Right lobe of liver (tissue), 4 donors: Measurements from ENCODE around the gene PEX3.

ENCODE experiments used
- POLR2A ChIP-seq: fragments of 450-650 bp; IDR thresholded peaks from one replicate; pipeline ENCODE4 v1.6.1; 2017; ENCODE audit warnings: antibody characterized with exemption, mild to moderate bottlenecking
- TF ChIP-seq, protein P1 (sequence below), 4 donors: fragments of 200-600 bp in 3 of 4; fragments of 450-650 bp in 1 of 4; IDR thresholded peaks; one replicate each; pipeline versions ENCODE4 v1.5.1 to v1.8.0; 2016 to 2022; ENCODE audit warnings: antibody characterized with exemption in 4 of 4, mild to moderate bottlenecking in 2 of 4
- donor health status: DM: no; HTN: no; CAD: no.
- donor health status: DM: no; HTN: no; CAD: no.
- donor health status: DM: no; HTN: yes; CAD: no.

DNA sequence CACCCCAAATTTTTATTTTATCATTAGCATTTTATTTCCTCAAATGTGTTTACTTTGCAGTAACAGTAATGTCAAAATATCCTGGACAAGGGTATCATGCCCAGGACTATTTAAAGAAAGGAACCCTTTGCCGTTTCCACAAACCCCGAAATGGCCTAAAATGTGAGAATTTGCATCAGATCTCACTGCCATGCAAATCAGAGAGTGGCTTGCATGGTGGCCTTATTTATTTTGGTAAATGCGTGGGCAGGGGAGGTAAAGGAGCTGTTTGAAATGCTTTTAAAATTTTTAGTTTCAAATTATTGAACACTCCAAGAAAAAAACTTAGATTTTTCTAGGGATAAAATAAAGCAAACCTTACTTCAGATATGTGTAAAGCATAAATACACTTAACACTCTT lies 43.9 kb upstream of the PEX3 start:
- TF ChIP-seq, protein P1, sequence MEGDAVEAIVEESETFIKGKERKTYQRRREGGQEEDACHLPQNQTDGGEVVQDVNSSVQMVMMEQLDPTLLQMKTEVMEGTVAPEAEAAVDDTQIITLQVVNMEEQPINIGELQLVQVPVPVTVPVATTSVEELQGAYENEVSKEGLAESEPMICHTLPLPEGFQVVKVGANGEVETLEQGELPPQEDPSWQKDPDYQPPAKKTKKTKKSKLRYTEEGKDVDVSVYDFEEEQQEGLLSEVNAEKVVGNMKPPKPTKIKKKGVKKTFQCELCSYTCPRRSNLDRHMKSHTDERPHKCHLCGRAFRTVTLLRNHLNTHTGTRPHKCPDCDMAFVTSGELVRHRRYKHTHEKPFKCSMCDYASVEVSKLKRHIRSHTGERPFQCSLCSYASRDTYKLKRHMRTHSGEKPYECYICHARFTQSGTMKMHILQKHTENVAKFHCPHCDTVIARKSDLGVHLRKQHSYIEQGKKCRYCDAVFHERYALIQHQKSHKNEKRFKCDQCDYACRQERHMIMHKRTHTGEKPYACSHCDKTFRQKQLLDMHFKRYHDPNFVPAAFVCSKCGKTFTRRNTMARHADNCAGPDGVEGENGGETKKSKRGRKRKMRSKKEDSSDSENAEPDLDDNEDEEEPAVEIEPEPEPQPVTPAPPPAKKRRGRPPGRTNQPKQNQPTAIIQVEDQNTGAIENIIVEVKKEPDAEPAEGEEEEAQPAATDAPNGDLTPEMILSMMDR (IDR thresholded peaks at IDR 0.05): no peak
- TF ChIP-seq POLR2A: no peak
